ENCODE measurements around the gene HNRNPC.

- TF ChIP-seq CTCF (IDR thresholded peaks at IDR 0.05) (no peak), ELK1 (IDR thresholded peaks at IDR 0.05; ENCODE audit: low read depth, low read length) (no peak), POLR2AphosphoS2 (conservative IDR thresholded peaks at IDR 0.05; ENCODE audit: low read length) (no peak), POLR2A (IDR thresholded peaks at IDR 0.05; ENCODE audit: low read length) (no peak), CBX8 (IDR thresholded peaks at IDR 0.05) (no peak)
Measured at GRCh38 chr14:21210023-21210422, 59.2 kb downstream of the HNRNPC start.
